Stomach (tissue), 9 donors: ENCODE measurements around the gene IKZF1. TPM values are rescaled to one million over a fixed set of nuclear protein-coding genes. Genes with fewer than 3 reads are reported as not detected.

Experiments used
- DNase-seq, 2 donors: peaks; one replicate each; pipeline versions ENCODE4 v3.0.0 to v3.0.0-alpha.2; 2013 to 2019
- H3K27ac ChIP-seq, 5 donors: fragments of 200-600 bp in 4 of 5; sonication (generic) in 4 of 5; one replicate each; pipeline ENCODE4 v1.5.1; 2013 to 2019; ENCODE audit warnings: mild to moderate bottlenecking in 1 of 5, moderate library complexity in 1 of 5
- H3K27me3 ChIP-seq, 3 donors: fragments of 200-600 bp; sonication (generic); one replicate each; pipeline ENCODE4 v1.5.1; 2017 to 2019; ENCODE audit warnings: mixed run types in 1 of 3
- H3K36me3 ChIP-seq, 4 donors: fragments of 200-600 bp; sonication (generic); 1 replicate in 3 of 4; 2 replicates in 1 of 4; pipeline ENCODE4 v1.5.1; 2016 to 2019
- H3K4me1 ChIP-seq, 4 donors: fragments of 200-600 bp; sonication (generic); one replicate each; pipeline ENCODE4 v1.5.1; 2016 to 2019
- H3K4me3 ChIP-seq, 4 donors: fragments of 200-600 bp; sonication (generic) in 3 of 4; one replicate each; pipeline ENCODE4 v1.5.1; 2016 to 2019; ENCODE audit warnings: mild to moderate bottlenecking in 1 of 4
- H3K9me3 ChIP-seq, 4 donors: fragments of 200-600 bp; sonication (generic); one replicate each; pipeline ENCODE4 v1.5.1; 2016 to 2019
- CTCF ChIP-seq, 7 experiments: fragments of 450-650 bp in 4 of 7; fragments of 200-600 bp in 3 of 7; sonication (generic) in 3 of 7; IDR thresholded peaks; one replicate each; pipeline ENCODE4 v1.5.1; 2016 to 2019; ENCODE audit warnings: antibody characterized with exemption in 7 of 7, control low read depth in 2 of 7, mild to moderate bottlenecking in 1 of 7
- EP300 ChIP-seq: sonication (generic); formaldehyde crosslinking; IDR thresholded peaks from one replicate; pipeline ENCODE4 v1.6.1; 2017; ENCODE audit warnings: antibody characterized with exemption
- POLR2A ChIP-seq, 4 donors: fragments of 450-650 bp; IDR thresholded peaks; one replicate each; pipeline ENCODE4 v1.6.1; 2016; ENCODE audit warnings: antibody characterized with exemption in 4 of 4, control low read depth in 2 of 4, mild to moderate bottlenecking in 1 of 4, moderate library complexity in 1 of 4
- POLR2AphosphoS5 ChIP-seq, 3 donors: sonication (generic); formaldehyde crosslinking; IDR thresholded peaks; one replicate each; pipeline ENCODE4 v1.6.1; 2016; ENCODE audit warnings: antibody characterized with exemption in 3 of 3
- WGBS, 5 donors: extraction: QIAGEN DNeasy Blood & Tissue Kit in 3 of 5; methylation state at CpG; one replicate each; pipeline versions ENCODE4 v1.1.5 to v1.1.7; 2013 to 2018; 5-methylcytosine and 5-hydroxymethylcytosine counted together
- intact Hi-C: fragments of 100-400 bp; cut with DNase I; formaldehyde crosslinking; loops from one replicate; pipeline ENCODE4 v1.15.1; 2023; ENCODE audit warnings: low total_unique reads
- polyA plus RNA-seq, 3 donors: library from polyadenylated mRNA; stranded (reverse); fragments of 200-250 nt; gene quantifications; one replicate each; pipeline ENCODE4 v1.2.3, GENCODE V29; 2013
- total RNA-seq, 5 donors: library from RNA; depleted of rRNA; stranded (reverse); fragments of >200 nt; gene quantifications; one replicate each; pipeline versions ENCODE4 v1.1.0 to v1.2.3, GENCODE V29; 2014 to 2016
- donor health status: healthy with polysubstance abuse.
- donor health status: Bipolar disorder and iron deficiency.
- donor health status: healthy.

Gene IKZF1
- total and polyA plus RNA-seq, 8 donors = 1.5 to 139 (median 9.7) TPM

DNA sequence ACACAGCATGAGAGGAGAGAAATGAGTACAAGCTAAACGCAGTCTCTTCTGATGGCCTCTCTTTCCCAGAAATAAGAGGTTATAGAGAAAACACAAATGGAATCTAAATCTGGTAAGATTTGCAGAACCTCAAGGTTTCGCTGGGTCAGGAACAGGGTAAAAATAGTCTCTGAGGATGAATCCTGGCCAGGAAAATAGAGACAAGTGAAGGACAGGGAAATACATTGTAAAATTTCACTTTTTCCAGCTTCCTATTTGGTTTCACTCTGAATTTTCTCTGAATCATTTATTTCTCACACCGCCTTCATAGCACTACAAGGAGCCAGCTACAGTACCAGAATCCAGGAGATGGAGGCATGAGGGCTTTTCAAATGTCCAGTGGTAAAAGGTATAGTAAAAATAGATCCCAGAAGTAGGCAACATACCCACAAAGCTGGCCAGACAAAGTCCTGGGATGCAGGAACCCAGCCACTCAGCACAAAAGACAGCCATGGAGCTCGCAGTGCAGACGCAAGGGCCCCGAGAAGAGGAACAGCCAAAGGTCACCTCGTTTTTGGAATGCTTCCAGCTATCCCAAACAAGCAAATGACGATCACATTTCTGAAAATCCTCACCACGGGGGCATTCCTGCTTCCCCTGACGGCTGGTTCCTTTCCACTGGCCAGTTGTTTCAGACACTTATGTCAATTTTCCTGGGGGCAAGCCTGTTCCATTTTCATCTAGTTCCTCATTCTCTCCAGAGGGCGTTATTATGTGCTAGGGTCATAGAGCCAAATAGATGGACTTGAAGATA is 21.5 kb upstream of the IKZF1 start:
- H3K4me1 ChIP-seq = peaks cover 0 to 3% (median 0%) of the 10 kb centered on the region in 4 donors
- no peak overlapping the region for H3K4me3 ChIP-seq
- H3K27ac ChIP-seq = peak overlapping the region in 1 of 5 donors; percentile 50
- H3K27me3 ChIP-seq = no peaks in the 10 kb centered on the region
- no peaks in the 10 kb centered on the region for H3K36me3 ChIP-seq
- DNase-seq = no peak
- 50 to 66% (median 61%) methylated on average over 11 of the region's 11 CpGs for WGBS, 5 donors
- no peak for TF ChIP-seq POLR2A (IDR thresholded peaks at IDR 0.05)
- TF ChIP-seq EP300 = no peak
- no peak for TF ChIP-seq POLR2AphosphoS5 (IDR thresholded peaks at IDR 0.05)
- TF ChIP-seq CTCF (IDR thresholded peaks at IDR 0.05) = no peak
- intact Hi-C loops = no loop called here
- no peaks in the 10 kb centered on the region for H3K9me3 ChIP-seq

DNA sequence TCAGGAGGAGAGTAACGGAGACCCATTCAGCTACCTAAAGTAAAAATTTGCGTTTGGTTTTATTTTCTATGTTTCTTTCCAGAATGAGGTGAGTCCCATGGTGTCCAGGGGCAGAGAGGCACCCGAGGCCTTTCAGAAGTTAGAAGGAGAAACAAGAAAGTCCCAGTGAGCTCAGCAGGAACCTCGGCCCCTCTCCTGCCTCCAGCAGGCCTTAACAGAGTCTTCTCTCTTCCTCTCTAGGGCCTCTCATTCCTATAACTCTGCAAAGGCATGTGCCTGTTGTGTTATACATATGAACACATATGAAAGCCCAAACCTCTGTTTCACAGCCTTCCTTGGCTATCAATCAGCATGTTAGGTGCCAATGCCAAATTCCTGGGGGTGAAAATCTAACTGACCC is 20.8 kb upstream of the IKZF1 start:
- intact Hi-C loops = no loop called here
- no peak overlapping the region for H3K4me3 ChIP-seq

GRCh38 chr7:50284296-50284695 is 20.2 kb upstream of the IKZF1 start:
- Histone ChIP-seq H3K4me3 (no peak overlapping the region), H3K36me3 (no peaks in the 10 kb centered on the region), H3K9me3 (no peaks in the 10 kb centered on the region), H3K27ac (no peak overlapping the region), H3K4me1 (peaks cover 0 to 3% (median 0%) of the 10 kb centered on the region in 4 donors), H3K27me3 (no peaks in the 10 kb centered on the region)
- intact Hi-C loops = no loop called here
- 87 to 93% (median 88%) methylated on average over 3 of the region's 3 CpGs for WGBS, 5 donors
- TF ChIP-seq POLR2AphosphoS5 (IDR thresholded peaks at IDR 0.05) (no peak), CTCF (IDR thresholded peaks at IDR 0.05) (no peak), POLR2A (IDR thresholded peaks at IDR 0.05) (no peak), EP300 (no peak)
- DNase-seq = no peak

More for the DNA sequence above, 20.8 kb upstream of the IKZF1 start:
- Histone ChIP-seq H3K36me3 (no peaks in the 10 kb centered on the region), H3K4me1 (peaks cover 0 to 3% (median 0%) of the 10 kb centered on the region in 4 donors), H3K27me3 (no peaks in the 10 kb centered on the region), H3K9me3 (no peaks in the 10 kb centered on the region), H3K27ac (peak overlapping the region in 1 of 5 donors; percentile 50)
- DNase-seq = no peak
- 79 to 93% (median 85%) methylated on average over 4 of the region's 4 CpGs for WGBS, 5 donors
- TF ChIP-seq POLR2A (IDR thresholded peaks at IDR 0.05) (no peak), CTCF (IDR thresholded peaks at IDR 0.05) (no peak), EP300 (no peak), POLR2AphosphoS5 (IDR thresholded peaks at IDR 0.05) (no peak)

DNA sequence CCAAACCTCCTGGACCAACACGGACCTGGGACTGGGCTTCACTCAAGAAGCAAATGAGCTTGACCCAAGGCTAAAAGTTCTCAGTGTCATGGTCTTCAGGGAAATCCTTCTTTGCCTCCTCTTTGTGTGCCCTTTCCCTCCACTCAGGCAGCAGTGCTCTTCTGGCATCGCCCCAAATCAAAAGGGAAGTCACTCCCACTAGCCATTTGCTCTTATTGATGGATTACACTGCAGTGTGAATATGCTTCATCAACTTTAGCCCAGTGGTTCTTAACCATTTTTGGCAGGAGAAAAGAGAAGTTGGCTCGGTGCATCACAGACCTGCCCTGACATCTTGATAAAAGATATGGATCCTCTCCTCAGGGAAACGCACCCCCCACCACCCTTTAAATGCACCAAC is 19.2 kb upstream of the IKZF1 start:
- H3K4me1 ChIP-seq = peaks cover 0 to 3% (median 0%) of the 10 kb centered on the region in 4 donors
- DNase-seq = no peak
- H3K9me3 ChIP-seq = no peaks in the 10 kb centered on the region
- WGBS, 5 donors = 50 to 63% (median 54%) methylated on average over 4 of the region's 4 CpGs
- no peaks in the 10 kb centered on the region for H3K36me3 ChIP-seq
- TF ChIP-seq CTCF (IDR thresholded peaks at IDR 0.05) = no peak
- TF ChIP-seq POLR2AphosphoS5 (IDR thresholded peaks at IDR 0.05) = no peak
- TF ChIP-seq POLR2A (IDR thresholded peaks at IDR 0.05) = no peak
- no peak for TF ChIP-seq EP300
- intact Hi-C loops = no loop called here
- H3K27ac ChIP-seq = no peak overlapping the region
- H3K4me3 ChIP-seq = no peak overlapping the region
- no peaks in the 10 kb centered on the region for H3K27me3 ChIP-seq
